Measurements from ENCODE around the gene CDH16. TPM values are rescaled to one million over a fixed set of nuclear protein-coding genes. Genes with fewer than 3 reads are reported as not detected.
A peak's percentile ranks its signal among the peaks of the same experiment; 100 is the strongest.

CDH16 gene
- total RNA-seq, 6 donors from 2014 or later, result 0.40 to 1.8 (median 1.7) TPM; not detected in 3

DNA sequence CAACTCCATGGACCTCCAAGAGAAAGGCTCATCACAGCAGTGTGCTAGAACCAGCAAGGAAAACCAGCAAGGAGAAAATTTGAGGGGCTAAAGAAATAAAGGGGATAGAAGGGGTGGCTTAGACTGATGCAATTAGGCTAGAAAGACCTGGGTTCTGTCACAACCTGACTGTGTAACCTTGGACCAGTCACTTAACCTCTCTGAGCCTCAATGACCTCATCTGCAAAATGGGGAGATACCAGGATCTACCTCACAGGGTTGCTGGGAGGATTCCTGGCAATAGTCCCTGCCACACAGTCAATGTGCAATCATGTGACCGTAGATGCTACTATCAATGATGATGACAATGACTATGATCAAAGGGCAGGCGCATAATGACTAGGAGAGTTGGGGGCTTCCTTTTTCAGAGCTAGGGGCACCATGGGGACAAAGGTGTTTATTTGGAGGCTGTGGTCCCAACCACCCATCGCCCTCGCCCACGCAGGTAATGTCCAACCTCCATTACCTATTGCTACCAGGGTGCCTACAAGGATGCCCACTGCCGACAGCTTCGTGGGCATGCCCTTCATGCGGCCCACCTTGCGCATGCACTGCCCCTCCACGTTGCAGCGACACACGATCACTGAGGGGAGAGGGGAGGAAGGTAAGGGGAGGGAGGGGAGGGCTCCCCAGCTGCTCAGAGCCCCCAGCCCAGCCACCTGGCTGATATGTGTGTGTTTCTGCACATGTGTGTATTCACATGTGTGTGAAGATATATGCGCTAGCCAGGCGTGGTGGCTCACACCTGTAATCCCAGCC is 9.7 kb downstream of the CDH16 start:
- ATAC-seq (ENCODE audit: low FRiP score in 2 of 2), result no peak
- no peak for TF ChIP-seq POLR2AphosphoS5 (IDR thresholded peaks at IDR 0.05)
- Histone ChIP-seq H3K27ac (no peak overlapping the region), H3K9me3 (no peaks in the 10 kb centered on the region), H3K4me1 (peaks cover 9 to 15% (median 11%) of the 10 kb centered on the region in 4 donors), H3K27me3 (no peaks in the 10 kb centered on the region), H3K36me3 (no peaks in the 10 kb centered on the region), H3K4me3 (no peak overlapping the region)
- DNase-seq, result no peak
- 91% methylated on average over 5 to 14 of the region's 14 CpGs for whole genome bisulfite sequencing, 2 donors

DNA sequence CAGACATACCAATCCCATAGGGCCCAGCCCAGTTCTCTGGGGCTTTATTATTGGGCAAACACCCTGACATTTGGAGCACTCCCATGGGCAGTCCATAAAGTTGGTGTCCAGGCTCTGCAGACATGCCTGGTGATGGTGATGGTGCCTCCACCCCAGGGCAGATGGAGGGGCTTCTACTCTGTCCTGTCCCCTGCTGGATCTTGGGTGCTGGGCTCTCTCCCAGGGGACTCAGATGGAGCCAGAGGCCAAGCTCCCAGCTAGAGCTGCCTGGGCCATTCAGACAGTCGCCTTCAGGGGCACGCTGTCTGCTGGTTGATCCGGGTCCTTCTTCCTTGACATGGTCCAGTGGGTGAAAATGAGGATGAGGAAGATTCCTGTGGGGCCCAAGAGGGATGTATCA is 10.6 kb downstream of the CDH16 start:
- DNase-seq (no peak), ATAC-seq (ENCODE audit: low FRiP score in 2 of 2) (no peak)
- H3K27me3 ChIP-seq, result no peaks in the 10 kb centered on the region
- H3K9me3 ChIP-seq, result no peaks in the 10 kb centered on the region
- H3K36me3 ChIP-seq, result no peaks in the 10 kb centered on the region
- H3K4me3 ChIP-seq, result no peak overlapping the region
- H3K4me1 ChIP-seq, result peaks cover 9 to 15% (median 11%) of the 10 kb centered on the region in 4 donors
- TF ChIP-seq EP300 (IDR thresholded peaks at IDR 0.05) (no peak), POLR2A (IDR thresholded peaks at IDR 0.05) (no peak), CTCF (IDR thresholded peaks at IDR 0.05) (no peak), POLR2AphosphoS5 (IDR thresholded peaks at IDR 0.05) (no peak)
- H3K27ac ChIP-seq, result no peak overlapping the region
- WGBS, 2 donors, result 88% methylated on average over 3 of the region's 3 CpGs; no CpG with 5 or more reads in 1 of the 2 donors

DNA sequence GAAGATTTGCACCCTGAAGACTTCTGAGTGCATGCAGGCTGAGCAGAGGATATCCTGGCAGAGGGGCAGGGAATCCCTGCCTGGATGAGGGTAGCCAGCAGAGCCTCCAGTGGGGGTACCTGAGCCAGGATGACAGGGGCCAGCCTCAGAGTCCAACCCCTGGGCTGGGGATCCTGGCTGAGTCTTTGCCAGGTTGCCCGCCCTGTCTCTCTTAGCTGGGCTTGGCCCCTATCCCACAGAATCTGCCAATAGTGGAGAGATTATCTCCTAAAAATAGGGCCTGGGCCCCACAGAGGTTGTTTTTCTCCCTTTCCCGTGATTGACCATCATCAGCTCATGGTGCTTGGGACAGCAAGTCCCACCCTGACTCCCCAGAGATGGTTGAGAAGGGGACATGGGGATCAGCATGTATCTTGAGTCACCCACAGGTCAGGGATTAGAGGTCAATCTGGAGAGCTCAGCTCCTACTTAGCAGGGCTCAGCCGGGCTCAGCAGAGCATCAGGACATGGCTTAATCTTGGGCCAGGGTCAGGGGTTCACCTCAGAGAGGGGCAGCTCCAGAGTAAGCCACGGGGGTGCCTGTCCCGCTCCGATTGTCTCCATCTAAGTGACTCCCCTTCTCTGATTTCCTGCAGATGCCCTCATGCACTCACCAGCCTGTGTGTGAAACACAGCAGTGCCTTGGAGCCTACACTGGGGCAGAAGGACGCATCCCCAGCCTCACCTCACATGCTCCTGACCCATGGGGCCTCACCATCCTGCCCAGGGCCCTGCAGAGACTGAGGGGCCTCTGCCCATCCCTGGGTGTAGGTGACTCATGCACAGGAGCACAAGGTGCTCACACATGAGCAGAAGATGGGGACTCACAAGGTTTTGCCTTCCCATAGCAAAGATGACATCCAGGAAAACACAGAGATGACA is 11.5 kb downstream of the CDH16 start:
- no peaks in the 10 kb centered on the region for H3K27me3 ChIP-seq
- 61 to 65% methylated on average over 6 to 7 of the region's 7 CpGs for WGBS, 2 donors
- no peak for TF ChIP-seq CTCF (IDR thresholded peaks at IDR 0.05)
- TF ChIP-seq POLR2AphosphoS5 (IDR thresholded peaks at IDR 0.05), result peak in 1 of 2 donors; percentile 54
- TF ChIP-seq EP300 (IDR thresholded peaks at IDR 0.05), result peak in 2 of 4 donors; percentile 86 to 91
- TF ChIP-seq POLR2A (IDR thresholded peaks at IDR 0.05), result no peak
- peaks cover 9 to 15% (median 11%) of the 10 kb centered on the region in 4 donors for H3K4me1 ChIP-seq
- no peak for ATAC-seq (ENCODE audit: low FRiP score in 2 of 2)
- H3K27ac ChIP-seq, result peak overlapping the region in 2 of 4 donors; percentile 16 to 60
- DNase-seq, result no peak
- no peaks in the 10 kb centered on the region for H3K36me3 ChIP-seq
- no peaks in the 10 kb centered on the region for H3K9me3 ChIP-seq
- no peak overlapping the region for H3K4me3 ChIP-seq

- TF ChIP-seq POLR2AphosphoS5 (IDR thresholded peaks at IDR 0.05) (no peak), EP300 (IDR thresholded peaks at IDR 0.05) (no peak), POLR2A (IDR thresholded peaks at IDR 0.05) (no peak), CTCF (IDR thresholded peaks at IDR 0.05) (no peak)
- peaks cover 16 to 20% (median 19%) of the 10 kb centered on the region in 4 donors for H3K4me1 ChIP-seq
Observed at GRCh38 chr16:66905633-66906539, 12.8 kb downstream of the CDH16 start.

More at GRCh38 chr16:66905633-66906539, 12.8 kb downstream of the CDH16 start:
- DNase-seq (peak in 1 of 2 donors; percentile 46), ATAC-seq (ENCODE audit: low FRiP score in 2 of 2) (no peak)
- no peaks in the 10 kb centered on the region for H3K27me3 ChIP-seq
- H3K36me3 ChIP-seq, result no peaks in the 10 kb centered on the region
- H3K27ac ChIP-seq, result peak overlapping the region in 3 of 4 donors; percentile 51 to 60 (median 57)
- H3K9me3 ChIP-seq, result no peaks in the 10 kb centered on the region
- WGBS, 2 donors, result 76 to 78% methylated on average over 10 to 11 of the region's 11 CpGs
- H3K4me3 ChIP-seq, result no peak overlapping the region
